Activated naive CD4-positive, alpha-beta T cell treated with anti-CD3 and anti-CD28 coated beads, Interleukin-2, amount 50 U/mL, for 72 hours (primary cell): ENCODE data around the gene KIF25. TPM values are rescaled to one million over a fixed set of nuclear protein-coding genes. Genes with fewer than 3 reads are reported as not detected.
"Not testable (repeated sequence)": the region's sequence is repeated elsewhere in the genome, so short reads cannot be mapped to it uniquely, and the experiment has no call there.

Experiments used
- ATAC-seq, 2 donors: fragments of 150-1000 bp; cut with Tn5 transposase; 2 replicates each; pipeline ENCODE4 v1.10.0; 2021; ENCODE audit warnings: mild to moderate bottlenecking in 2 of 2, moderate library complexity in 2 of 2
- DNase-seq, 2 donors: peaks; one replicate each; pipeline ENCODE4 v3.0.0; 2021 to 2022; ENCODE audit warnings: low spot score in 2 of 2
- H3K27ac Mint-ChIP-seq, 2 donors: one replicate each; pipeline ENCODE4 v1.8.0; 2022; ENCODE audit warnings: mild to moderate bottlenecking in 2 of 2, mixed read lengths in 2 of 2
- H3K36me3 Mint-ChIP-seq, 2 donors: one replicate each; pipeline ENCODE4 v1.8.0; 2022; ENCODE audit warnings: mixed read lengths in 2 of 2
- H3K9me3 Mint-ChIP-seq, 2 donors: one replicate each; pipeline ENCODE4 v1.8.0; 2022; ENCODE audit warnings: mixed read lengths in 2 of 2
- total RNA-seq, 2 donors: library from RNA; stranded (reverse); gene quantifications; one replicate each; pipeline ENCODE4 v1.2.3, GENCODE V29; 2022

KIF25 gene
- total RNA-seq, 2 donors from 2014 or later = not detected

GRCh38 chr6:167968091-167968490 is 29.4 kb upstream of the KIF25 start:
- peak in 1 of 2 donors; percentile 56 for ATAC-seq
- Mint-ChIP-seq H3K9me3 (no peaks in the 10 kb centered on the region), H3K36me3 (no peaks in the 10 kb centered on the region), H3K27ac (peak overlapping the region in 1 of 2 donors; percentile 66)
- DNase-seq = peak in 1 of 2 donors; percentile 55

- Mint-ChIP-seq H3K36me3 (no peaks in the 10 kb centered on the region), H3K27ac (no peak overlapping the region), H3K9me3 (no peaks in the 10 kb centered on the region)
- DNase-seq = no peak
- no peak for ATAC-seq
Observed at GRCh38 chr6:167970230-167970629, 27.2 kb upstream of the KIF25 start.

DNA sequence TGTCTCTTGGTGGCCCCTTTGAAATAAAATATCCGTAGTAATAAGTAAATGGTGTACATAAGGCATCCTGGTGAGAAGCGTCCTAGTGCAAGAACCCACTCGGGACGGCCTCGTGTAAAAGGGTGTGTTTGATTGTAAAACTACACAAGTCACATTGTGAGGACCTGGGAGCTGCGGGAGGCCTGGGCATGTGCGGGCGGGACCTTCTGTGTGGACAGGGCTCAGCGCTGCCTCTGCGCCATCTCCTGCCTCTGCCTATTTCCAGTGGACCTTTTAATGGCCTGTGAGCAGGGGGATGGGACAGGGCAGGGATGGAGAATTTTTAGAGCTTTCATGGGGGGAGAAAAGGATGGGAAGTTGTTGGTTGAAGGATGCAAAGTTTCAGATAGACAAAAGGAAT is 25.3 kb upstream of the KIF25 start:
- H3K27ac Mint-ChIP-seq = no peak overlapping the region
- no peaks in the 10 kb centered on the region for H3K36me3 Mint-ChIP-seq

DNA sequence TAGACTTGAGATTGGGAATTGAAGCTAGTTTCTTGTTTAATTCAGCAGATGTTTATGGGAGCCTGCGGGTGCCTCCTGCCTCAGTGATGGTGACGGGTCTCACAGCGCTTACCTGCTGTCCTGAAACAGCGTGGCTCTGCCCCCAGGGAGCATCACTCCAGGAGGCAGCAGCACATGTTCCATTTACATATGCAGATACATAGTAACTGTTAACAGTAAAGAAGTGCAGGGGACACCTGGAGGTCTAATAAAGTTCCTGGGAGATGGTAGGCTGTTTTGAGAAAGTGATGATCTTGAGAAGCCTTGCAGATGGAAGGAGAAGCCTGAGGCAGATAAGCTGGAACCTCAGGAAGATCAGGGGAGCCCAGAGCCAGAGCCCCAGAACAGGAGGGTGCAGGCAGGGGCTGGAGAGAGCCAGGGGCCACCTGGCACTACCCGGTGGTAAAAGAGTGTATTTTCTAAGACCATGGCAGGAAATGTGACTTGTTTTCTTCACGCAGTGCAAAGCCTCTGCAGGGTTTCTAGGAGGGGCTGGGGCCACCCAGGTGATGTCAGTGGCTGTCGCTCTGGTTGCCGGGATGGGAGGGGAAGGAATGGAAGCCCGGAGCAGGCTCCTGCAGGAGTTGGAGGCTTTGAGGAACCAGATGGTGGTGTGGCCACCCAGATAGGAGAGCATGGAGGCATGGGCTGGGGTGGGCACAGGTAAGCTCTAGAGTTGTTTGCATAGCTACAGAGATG is 24.2 kb upstream of the KIF25 start:
- no peak overlapping the region for H3K27ac Mint-ChIP-seq
- ATAC-seq (no peak), DNase-seq (no peak)
- no peaks in the 10 kb centered on the region for H3K9me3 Mint-ChIP-seq
- H3K36me3 Mint-ChIP-seq = no peaks in the 10 kb centered on the region

More for the DNA sequence above, 25.3 kb upstream of the KIF25 start:
- no peaks in the 10 kb centered on the region for H3K9me3 Mint-ChIP-seq
- ATAC-seq (no peak), DNase-seq (no peak)

- ATAC-seq (no peak), DNase-seq (no peak)
- no peaks in the 10 kb centered on the region for H3K9me3 Mint-ChIP-seq
- no peaks in the 10 kb centered on the region for H3K36me3 Mint-ChIP-seq
- H3K27ac Mint-ChIP-seq = no peak overlapping the region
Observed at GRCh38 chr6:167974640-167975344, 22.7 kb upstream of the KIF25 start.

- no peak for ATAC-seq
- no peak for DNase-seq
- Mint-ChIP-seq H3K27ac (no peak overlapping the region), H3K9me3 (no peaks in the 10 kb centered on the region), H3K36me3 (no peaks in the 10 kb centered on the region)
Observed at GRCh38 chr6:167975458-167975857, 22.0 kb upstream of the KIF25 start.

DNA sequence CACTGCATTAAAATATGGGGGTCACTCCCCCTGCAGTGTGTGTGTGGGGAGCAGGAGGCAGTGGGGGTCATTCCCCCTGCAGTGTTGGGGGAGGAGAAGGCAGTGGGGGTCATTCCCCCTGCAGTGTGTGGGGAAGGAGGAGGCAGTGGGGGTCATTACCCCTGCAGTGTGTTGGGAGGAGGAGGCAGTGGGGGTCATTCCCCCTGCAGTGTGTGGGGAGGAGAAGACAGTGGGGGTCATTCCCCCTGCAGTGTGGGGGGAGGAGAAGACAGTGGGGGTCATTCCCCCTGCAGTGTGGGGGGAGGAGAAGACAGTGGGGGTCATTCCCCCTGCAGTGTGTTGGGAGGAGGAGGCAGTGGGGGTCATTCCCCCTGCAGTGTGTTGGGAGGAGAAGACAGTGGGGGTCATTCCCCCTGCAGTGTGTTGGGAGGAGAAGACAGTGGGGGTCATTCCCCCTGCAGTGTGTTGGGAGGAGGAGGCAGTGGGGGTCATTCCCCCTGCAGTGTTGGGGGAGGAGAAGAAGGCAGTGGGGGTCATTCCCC is 21.3 kb upstream of the KIF25 start:
- not testable (repeated sequence) for H3K27ac Mint-ChIP-seq, DNase-seq, H3K36me3 Mint-ChIP-seq, H3K9me3 Mint-ChIP-seq, ATAC-seq

DNA sequence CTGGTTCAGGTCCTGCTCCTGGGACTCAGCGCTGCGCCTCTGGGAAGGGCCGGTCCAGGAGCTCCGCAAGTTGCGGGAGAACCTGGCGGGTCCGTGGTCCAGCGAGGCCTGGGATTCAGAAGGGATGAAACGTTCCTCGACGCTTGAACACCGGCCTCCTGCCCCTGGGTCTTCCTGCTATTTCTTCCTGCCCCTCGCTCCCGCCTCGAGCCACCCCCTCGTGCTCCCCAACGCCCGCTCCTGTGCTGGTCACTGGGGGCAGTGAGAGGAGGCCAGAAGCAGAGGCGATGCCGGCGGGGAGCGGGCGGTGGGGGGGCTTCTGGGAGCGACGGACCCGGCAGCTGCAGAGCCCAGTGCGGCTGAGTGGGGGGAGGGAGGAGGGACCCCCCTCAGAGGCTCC is 20.8 kb upstream of the KIF25 start:
- Mint-ChIP-seq H3K36me3 (no peaks in the 10 kb centered on the region), H3K27ac (no peak overlapping the region), H3K9me3 (no peaks in the 10 kb centered on the region)
- no peak for DNase-seq
- ATAC-seq = no peak

GRCh38 chr6:167977717-167978467 is 19.6 kb upstream of the KIF25 start:
- DNase-seq = no peak
- Mint-ChIP-seq H3K9me3 (no peaks in the 10 kb centered on the region), H3K36me3 (no peaks in the 10 kb centered on the region), H3K27ac (no peak overlapping the region)
- ATAC-seq = no peak

DNA sequence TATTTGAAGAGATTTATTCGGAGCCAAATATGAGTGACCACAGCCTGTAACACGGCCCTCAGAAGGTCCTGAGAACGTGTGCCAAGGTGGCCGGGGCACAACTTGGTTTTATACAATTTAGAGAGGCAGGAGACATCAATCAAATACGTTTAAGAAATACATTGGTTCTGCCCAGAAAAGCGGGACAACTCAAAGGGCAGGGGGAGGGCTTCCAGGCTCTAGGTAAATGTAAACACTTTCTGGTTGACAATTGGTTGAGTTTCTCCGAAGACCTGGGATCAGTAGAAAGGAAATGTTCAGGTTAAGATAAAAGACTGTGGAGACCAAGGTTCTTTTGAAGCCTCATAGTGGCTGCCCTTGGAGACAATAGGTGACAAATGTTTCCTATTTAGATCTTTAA is 18.9 kb upstream of the KIF25 start:
- Mint-ChIP-seq H3K27ac (no peak overlapping the region), H3K36me3 (no peaks in the 10 kb centered on the region), H3K9me3 (no peaks in the 10 kb centered on the region)
- ATAC-seq (no peak), DNase-seq (no peak)

- Mint-ChIP-seq H3K36me3 (no peaks in the 10 kb centered on the region), H3K9me3 (no peaks in the 10 kb centered on the region), H3K27ac (no peak overlapping the region)
- ATAC-seq = no peak
- no peak for DNase-seq
Observed at GRCh38 chr6:167979436-167980139, 17.9 kb upstream of the KIF25 start.

GRCh38 chr6:167980911-167981580 is 16.4 kb upstream of the KIF25 start:
- ATAC-seq (no peak), DNase-seq (no peak)
- Mint-ChIP-seq H3K27ac (no peak overlapping the region), H3K9me3 (no peaks in the 10 kb centered on the region), H3K36me3 (no peaks in the 10 kb centered on the region)

GRCh38 chr6:167981916-167982462 is 15.5 kb upstream of the KIF25 start:
- ATAC-seq = no peak
- H3K9me3 Mint-ChIP-seq = no peaks in the 10 kb centered on the region
- H3K36me3 Mint-ChIP-seq = no peaks in the 10 kb centered on the region
- DNase-seq = no peak
- no peak overlapping the region for H3K27ac Mint-ChIP-seq

DNA sequence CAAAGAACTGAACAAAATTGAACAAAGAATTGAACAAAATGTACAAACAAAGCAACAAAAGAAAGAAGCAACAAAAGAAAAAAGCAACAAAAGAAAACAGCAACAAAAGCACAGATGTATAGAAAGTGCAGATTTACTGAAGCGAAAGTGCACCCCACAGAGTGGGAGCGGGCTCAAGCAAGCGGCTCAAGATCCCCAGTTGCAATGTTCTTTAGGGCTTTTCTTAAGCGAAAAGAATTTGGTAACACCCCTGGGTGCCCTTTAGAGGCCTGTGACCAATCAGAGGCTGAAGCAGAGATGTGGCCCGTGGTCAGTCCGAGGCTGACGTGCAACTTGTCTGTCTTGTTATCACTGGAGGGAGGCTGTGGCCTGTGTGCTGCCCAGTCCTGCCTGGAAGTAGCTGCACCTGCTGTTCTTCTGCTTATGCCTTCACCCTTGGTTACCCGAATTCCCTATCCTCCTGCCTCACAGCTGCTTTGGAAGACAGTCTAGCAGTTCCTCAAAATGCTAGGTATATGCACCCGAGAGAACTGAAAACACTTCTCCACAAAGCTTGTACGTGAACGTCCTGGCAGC is 13.2 kb upstream of the KIF25 start:
- DNase-seq (no peak), ATAC-seq (no peak)
- no peak overlapping the region for H3K27ac Mint-ChIP-seq
- no peaks in the 10 kb centered on the region for H3K9me3 Mint-ChIP-seq
- no peaks in the 10 kb centered on the region for H3K36me3 Mint-ChIP-seq

- DNase-seq (no peak), ATAC-seq (no peak)
- H3K27ac Mint-ChIP-seq = no peak overlapping the region
- no peaks in the 10 kb centered on the region for H3K36me3 Mint-ChIP-seq
- H3K9me3 Mint-ChIP-seq = no peaks in the 10 kb centered on the region
Observed at GRCh38 chr6:167984876-167985604, 12.4 kb upstream of the KIF25 start.
